Fibroblast of the aortic adventitia (primary cell): ENCODE results near the gene SEMA3D. TPM values are rescaled to one million over a fixed set of nuclear protein-coding genes. Genes with fewer than 3 reads are reported as not detected.
"Not testable (repeated sequence)": the region's sequence is repeated elsewhere in the genome, so short reads cannot be mapped to it uniquely, and the experiment has no call there.

Source experiments
- DNase-seq: peaks from one replicate; pipeline ENCODE4 v3.0.0-alpha.2; 2010; ENCODE audit warnings: low read depth
- H3K4me3 ChIP-seq: 2 replicates; pipeline ENCODE4 v1.5.1; 2011; ENCODE audit warnings: low read depth, mild to moderate bottlenecking, control low read depth, low read length, moderate library complexity
- total RNA-seq: library from RNA; depleted of rRNA; stranded (reverse); fragments of >200 nt; gene quantifications from 2 replicates; pipeline ENCODE4 v1.2.3, GENCODE V29; 2012; ENCODE audit warnings: low replicate concordance
- TF ChIP-seq, protein P1 (sequence below): IDR thresholded peaks from 2 replicates; pipeline ENCODE4 v1.5.1; 2011; ENCODE audit warnings: mild to moderate bottlenecking, low read length, control low read depth, inconsistent platforms; ENCODE audit not compliant: insufficient read depth

SEMA3D gene
- total RNA-seq, 1 donor = 51.2 TPM

DNA sequence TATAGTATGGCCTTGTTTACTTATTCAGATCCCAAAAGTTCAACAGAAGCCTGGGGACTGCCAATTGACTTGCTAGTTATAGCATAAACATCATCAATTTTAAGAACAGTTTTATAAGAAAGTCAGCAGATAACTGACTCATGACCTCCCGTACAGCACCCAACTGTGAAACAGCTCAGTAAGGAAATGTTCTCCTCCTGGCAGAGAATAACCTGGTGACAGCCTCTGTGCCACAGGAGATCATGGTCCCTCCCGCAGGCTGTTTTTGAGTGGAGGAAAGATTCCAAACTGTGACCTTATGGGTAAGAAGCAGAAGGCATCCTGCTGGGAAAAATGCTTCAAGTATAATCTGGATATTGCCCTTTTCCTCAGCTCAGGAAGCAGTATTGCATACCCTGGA, 182.5 kb downstream of the SEMA3D start:
- TF ChIP-seq, protein P1, sequence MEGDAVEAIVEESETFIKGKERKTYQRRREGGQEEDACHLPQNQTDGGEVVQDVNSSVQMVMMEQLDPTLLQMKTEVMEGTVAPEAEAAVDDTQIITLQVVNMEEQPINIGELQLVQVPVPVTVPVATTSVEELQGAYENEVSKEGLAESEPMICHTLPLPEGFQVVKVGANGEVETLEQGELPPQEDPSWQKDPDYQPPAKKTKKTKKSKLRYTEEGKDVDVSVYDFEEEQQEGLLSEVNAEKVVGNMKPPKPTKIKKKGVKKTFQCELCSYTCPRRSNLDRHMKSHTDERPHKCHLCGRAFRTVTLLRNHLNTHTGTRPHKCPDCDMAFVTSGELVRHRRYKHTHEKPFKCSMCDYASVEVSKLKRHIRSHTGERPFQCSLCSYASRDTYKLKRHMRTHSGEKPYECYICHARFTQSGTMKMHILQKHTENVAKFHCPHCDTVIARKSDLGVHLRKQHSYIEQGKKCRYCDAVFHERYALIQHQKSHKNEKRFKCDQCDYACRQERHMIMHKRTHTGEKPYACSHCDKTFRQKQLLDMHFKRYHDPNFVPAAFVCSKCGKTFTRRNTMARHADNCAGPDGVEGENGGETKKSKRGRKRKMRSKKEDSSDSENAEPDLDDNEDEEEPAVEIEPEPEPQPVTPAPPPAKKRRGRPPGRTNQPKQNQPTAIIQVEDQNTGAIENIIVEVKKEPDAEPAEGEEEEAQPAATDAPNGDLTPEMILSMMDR = no peak
- H3K4me3 ChIP-seq = no peak overlapping the region
- DNase-seq = no peak

DNA sequence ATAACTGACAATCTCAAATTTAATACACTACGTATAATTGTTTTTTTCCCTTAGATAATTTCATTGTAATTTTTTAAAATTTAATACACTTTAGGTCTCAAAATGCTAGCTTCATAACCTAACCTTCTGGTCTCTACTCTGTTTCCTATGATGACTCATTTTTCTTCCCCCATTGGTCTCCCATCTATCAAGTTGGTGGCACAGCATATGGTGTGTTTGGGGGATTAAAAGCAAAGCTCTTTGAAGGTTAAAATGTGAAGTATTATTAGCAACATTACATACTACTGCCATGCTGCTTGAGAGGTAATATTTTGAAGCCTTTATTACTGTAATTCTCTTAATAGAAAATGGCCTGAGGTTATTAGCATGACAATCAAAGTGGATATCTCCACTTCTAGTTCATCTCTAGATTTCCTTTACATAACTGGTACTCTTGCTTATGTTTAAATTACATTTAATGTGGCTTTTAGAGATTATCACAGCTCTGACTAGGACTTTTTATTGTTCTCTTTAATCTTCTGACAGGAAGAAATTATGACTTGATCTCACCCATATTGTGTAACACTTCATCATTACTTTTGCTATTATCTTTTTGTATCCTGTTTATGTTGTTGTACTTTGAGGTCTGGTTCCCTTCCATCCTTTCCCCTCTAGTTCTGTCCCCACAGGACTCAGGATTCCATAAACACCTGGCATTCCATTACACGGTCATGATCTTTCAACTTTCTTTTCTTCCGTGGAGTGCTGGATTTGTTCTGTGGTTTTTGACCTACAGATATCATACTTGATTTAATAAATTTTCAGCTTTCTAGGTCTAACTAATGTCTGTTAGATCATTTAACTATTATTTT, 185.1 kb downstream of the SEMA3D start:
- DNase-seq = no peak
- H3K4me3 ChIP-seq = no peak overlapping the region
- TF ChIP-seq, protein P1 = no peak

DNA sequence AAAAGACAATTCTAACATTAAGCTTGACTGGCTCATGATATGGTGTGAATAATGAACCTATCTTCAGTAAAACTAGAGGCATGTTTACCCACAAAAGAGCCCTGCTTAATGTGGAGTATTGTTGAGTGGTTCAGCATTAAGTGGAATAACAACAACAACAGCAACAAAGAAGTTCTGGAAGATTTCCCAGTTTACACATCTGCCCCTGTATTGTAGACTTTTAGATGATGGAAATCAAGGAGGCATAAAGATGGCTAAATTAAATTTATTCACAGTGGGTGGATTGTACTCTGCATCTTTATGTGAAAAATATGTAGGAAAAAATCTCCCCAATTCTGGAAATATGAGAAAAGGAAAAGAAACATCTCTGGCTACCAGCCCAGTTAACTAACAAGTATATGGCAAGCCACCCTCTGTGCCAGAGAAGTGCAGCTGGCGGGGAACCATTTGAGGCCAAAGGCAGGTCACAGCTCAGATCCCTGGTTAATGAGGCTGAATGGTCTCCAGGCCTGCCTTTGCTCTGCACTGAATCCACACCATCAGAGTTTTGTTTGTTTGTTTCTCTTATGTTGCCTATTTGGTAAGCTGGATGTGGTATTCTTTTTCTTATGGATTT, 186.0 kb downstream of the SEMA3D start:
- H3K4me3 ChIP-seq = no peak overlapping the region
- TF ChIP-seq, protein P1 = no peak

DNA sequence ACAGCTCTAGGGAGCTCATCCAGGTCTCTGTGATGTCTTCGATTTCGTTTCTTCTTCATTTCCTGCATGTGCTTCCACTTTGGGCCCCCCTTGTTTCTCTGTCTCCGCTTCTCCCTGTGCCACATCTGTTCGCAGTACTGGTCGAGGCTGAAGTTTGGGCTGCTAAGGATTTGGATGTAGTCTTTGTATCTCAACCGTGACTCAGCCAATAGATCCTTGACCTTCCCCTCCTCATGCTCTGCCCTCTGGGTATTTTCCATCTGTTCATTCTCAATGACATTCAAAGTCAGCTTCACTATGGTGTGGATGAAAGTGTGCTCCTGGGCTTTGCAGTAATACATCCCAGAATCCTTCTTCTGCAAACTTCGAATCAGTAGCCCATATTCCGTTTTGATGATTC, 187.4 kb downstream of the SEMA3D start:
- TF ChIP-seq, protein P1 = no peak
- DNase-seq = no peak
- no peak overlapping the region for H3K4me3 ChIP-seq

More for the DNA sequence above, 186.0 kb downstream of the SEMA3D start:
- no peak for DNase-seq

DNA sequence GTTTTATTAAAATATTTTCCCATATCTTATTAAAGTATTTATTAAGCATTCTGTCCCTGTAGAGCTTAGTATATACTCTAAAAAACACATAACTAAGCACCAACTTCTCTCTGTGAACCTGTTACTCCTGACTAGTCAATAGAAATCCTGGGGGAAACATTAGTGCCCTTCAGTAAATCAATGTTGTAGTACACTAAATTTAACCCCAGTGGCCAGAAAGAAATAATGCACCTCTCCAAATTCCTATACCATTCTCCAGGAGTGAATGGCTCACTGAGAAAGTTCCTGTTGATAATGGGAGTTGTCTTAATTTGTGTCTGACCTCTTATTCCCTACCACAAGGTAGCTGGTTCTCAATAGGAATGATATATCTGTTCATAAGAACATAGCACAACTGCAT, 188.2 kb downstream of the SEMA3D start:
- H3K4me3 ChIP-seq = no peak overlapping the region
- TF ChIP-seq, protein P1 = no peak
- no peak for DNase-seq

DNA sequence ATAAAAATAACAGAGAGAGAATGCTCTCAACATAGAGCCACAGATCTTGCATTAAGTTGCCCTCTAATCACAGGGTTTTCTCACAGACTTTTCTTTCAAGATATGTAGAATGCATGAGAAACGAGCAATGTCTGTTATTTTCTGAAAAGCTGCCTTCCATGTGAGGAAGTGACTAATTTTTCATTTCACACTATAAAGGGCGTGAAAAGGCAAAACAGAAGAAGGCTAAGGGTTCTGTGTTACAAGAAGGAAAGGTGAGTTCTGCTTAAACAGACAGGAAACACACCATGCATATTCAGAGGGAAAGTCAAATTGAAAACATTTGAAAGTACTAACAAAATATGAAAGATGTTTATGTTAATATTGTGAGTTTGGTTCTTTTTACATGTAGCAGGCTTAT, 189.2 kb downstream of the SEMA3D start:
- DNase-seq = no peak
- H3K4me3 ChIP-seq = no peak overlapping the region
- TF ChIP-seq, protein P1 = no peak

DNA sequence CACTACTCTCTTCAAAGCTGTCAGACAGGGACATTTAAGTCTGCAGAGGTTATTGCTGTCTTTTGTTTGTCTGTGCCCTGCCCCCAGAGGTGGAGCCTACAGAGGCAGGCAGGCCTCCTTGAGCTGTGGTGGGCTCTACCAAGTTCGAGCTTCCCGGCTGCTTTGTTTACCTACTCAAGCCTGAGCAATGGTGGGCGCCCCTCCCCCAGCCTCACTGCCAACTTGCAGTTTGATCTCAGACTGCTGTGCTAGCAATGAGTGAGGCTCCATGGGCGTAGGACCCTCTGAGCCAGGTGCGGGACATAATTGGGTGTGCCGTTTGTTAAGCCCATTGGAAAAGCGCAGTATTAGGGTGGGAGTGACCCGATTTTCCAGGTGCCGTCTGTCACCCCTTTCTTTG, 193.9 kb downstream of the SEMA3D start:
- not testable (repeated sequence) for DNase-seq, H3K4me3 ChIP-seq
